HL-60 (cell line): ENCODE measurements around the gene ABCC4.

Experiments
- POLR2AphosphoS5 ChIP-seq: IDR thresholded peaks from 2 replicates; pipeline ENCODE4 v1.6.1; 2012; ENCODE audit warnings: low read depth
- TF ChIP-seq, protein P1 (sequence below): IDR thresholded peaks from one replicate; pipeline ENCODE4 v1.5.1; 2011; ENCODE audit warnings: low read length, control low read depth, inconsistent platforms; ENCODE audit not compliant: insufficient read depth
- TF ChIP-seq, protein P2 (sequence below): IDR thresholded peaks from 2 replicates; pipeline ENCODE4 v1.6.1; 2012; ENCODE audit warnings: low read depth; ENCODE audit not compliant: insufficient replicate concordance

DNA sequence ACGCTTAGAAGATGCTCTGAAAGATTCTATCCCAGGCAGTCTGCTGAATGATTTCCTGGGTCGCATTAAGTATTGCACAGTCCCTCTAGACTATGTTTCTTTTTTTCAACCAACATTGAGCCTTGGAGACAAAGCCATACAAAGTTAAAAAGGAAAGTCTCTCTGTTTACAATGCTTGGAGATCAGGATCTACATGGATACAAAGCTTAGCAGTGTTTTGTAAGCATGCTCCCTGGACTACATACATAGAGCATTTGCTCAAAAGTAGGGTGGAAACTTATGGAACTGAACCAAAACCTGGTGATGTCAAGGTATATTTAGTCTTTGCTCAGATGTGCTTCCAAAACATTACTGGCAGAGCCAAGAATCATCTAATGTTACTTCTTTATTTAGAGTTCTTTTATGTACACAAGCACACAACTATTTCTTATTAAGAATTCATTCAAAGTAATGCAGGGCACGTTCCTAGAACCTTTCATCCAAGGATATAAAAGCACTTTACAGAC, 241.2 kb downstream of the ABCC4 start:
- TF ChIP-seq, protein P1, sequence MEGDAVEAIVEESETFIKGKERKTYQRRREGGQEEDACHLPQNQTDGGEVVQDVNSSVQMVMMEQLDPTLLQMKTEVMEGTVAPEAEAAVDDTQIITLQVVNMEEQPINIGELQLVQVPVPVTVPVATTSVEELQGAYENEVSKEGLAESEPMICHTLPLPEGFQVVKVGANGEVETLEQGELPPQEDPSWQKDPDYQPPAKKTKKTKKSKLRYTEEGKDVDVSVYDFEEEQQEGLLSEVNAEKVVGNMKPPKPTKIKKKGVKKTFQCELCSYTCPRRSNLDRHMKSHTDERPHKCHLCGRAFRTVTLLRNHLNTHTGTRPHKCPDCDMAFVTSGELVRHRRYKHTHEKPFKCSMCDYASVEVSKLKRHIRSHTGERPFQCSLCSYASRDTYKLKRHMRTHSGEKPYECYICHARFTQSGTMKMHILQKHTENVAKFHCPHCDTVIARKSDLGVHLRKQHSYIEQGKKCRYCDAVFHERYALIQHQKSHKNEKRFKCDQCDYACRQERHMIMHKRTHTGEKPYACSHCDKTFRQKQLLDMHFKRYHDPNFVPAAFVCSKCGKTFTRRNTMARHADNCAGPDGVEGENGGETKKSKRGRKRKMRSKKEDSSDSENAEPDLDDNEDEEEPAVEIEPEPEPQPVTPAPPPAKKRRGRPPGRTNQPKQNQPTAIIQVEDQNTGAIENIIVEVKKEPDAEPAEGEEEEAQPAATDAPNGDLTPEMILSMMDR = no peak
- TF ChIP-seq POLR2AphosphoS5 = no peak
- TF ChIP-seq, protein P2, sequence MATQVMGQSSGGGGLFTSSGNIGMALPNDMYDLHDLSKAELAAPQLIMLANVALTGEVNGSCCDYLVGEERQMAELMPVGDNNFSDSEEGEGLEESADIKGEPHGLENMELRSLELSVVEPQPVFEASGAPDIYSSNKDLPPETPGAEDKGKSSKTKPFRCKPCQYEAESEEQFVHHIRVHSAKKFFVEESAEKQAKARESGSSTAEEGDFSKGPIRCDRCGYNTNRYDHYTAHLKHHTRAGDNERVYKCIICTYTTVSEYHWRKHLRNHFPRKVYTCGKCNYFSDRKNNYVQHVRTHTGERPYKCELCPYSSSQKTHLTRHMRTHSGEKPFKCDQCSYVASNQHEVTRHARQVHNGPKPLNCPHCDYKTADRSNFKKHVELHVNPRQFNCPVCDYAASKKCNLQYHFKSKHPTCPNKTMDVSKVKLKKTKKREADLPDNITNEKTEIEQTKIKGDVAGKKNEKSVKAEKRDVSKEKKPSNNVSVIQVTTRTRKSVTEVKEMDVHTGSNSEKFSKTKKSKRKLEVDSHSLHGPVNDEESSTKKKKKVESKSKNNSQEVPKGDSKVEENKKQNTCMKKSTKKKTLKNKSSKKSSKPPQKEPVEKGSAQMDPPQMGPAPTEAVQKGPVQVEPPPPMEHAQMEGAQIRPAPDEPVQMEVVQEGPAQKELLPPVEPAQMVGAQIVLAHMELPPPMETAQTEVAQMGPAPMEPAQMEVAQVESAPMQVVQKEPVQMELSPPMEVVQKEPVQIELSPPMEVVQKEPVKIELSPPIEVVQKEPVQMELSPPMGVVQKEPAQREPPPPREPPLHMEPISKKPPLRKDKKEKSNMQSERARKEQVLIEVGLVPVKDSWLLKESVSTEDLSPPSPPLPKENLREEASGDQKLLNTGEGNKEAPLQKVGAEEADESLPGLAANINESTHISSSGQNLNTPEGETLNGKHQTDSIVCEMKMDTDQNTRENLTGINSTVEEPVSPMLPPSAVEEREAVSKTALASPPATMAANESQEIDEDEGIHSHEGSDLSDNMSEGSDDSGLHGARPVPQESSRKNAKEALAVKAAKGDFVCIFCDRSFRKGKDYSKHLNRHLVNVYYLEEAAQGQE = no peak
